CD8-positive, alpha-beta memory T cell (primary cell): ENCODE measurements around the gene PDHX. TPM values are rescaled to one million over a fixed set of nuclear protein-coding genes. Genes with fewer than 3 reads are reported as not detected.

Source experiments
- CTCF ChIA-PET: fragments of 350-600 bp; sonication (Branson Sonifier 250); formaldehyde crosslinking; loops from one replicate; lab custom pipeline; 2021; ENCODE audit warnings: antibody characterized with exemption; lab: Charles Lee
- POLR2A ChIA-PET: fragments of 350-600 bp; sonication (Branson Sonifier 250); formaldehyde crosslinking; loops from one replicate; lab custom pipeline; 2021; ENCODE audit warnings: antibody characterized with exemption; lab: Charles Lee
- DNase-seq, 5 donors: peaks; one replicate each; pipeline versions ENCODE4 v3.0.0 to v3.0.0-alpha.2; 2020 to 2022; ENCODE audit warnings: mixed read lengths in 1 of 5
- H3K27ac ChIP-seq: one replicate; pipeline ENCODE4 v1.7.0; 2013; ENCODE audit warnings: low read depth, mild to moderate bottlenecking, low read length, moderate library complexity
- H3K27me3 ChIP-seq: 2 replicates; pipeline ENCODE4 v1.7.0; 2013; ENCODE audit warnings: low read length, mild to moderate bottlenecking; ENCODE audit not compliant: insufficient read depth, poor library complexity, severe bottlenecking
- H3K36me3 ChIP-seq: 2 replicates; pipeline ENCODE4 v1.7.0; 2013; ENCODE audit warnings: mild to moderate bottlenecking, low read length, moderate library complexity; ENCODE audit not compliant: insufficient read depth
- H3K4me1 ChIP-seq: 2 replicates; pipeline ENCODE4 v1.7.0; 2013; ENCODE audit warnings: mild to moderate bottlenecking, low read length, moderate library complexity; ENCODE audit not compliant: insufficient read depth
- H3K4me3 ChIP-seq: 2 replicates; pipeline ENCODE4 v1.7.0; 2013; ENCODE audit warnings: mild to moderate bottlenecking, low read length
- H3K9me3 ChIP-seq: 2 replicates; pipeline ENCODE4 v1.7.0; 2013; ENCODE audit warnings: mild to moderate bottlenecking, low read length
- H3K27ac Mint-ChIP-seq, 8 donors: one replicate each; pipeline ENCODE4 v1.8.0; 2020 to 2021; ENCODE audit warnings: mixed read lengths in 8 of 8, mild to moderate bottlenecking in 6 of 8, inconsistent platforms in 3 of 8, moderate library complexity in 3 of 8
- H3K27me3 Mint-ChIP-seq, 2 donors: one replicate each; pipeline ENCODE4 v1.8.0; 2020 to 2021; ENCODE audit warnings: mixed read lengths in 2 of 2, mild to moderate bottlenecking in 1 of 2, moderate library complexity in 1 of 2
- H3K36me3 Mint-ChIP-seq, 3 donors: one replicate each; pipeline ENCODE4 v1.8.0; 2020 to 2021; ENCODE audit warnings: mixed read lengths in 3 of 3, inconsistent platforms in 1 of 3, mild to moderate bottlenecking in 1 of 3
- H3K4me1 Mint-ChIP-seq, 3 donors: one replicate each; pipeline ENCODE4 v1.8.0; 2020 to 2021; ENCODE audit warnings: mixed read lengths in 3 of 3, inconsistent platforms in 1 of 3, mild to moderate bottlenecking in 1 of 3
- H3K4me3 Mint-ChIP-seq, 7 donors: one replicate each; pipeline ENCODE4 v1.8.0; 2020 to 2021; ENCODE audit warnings: mixed read lengths in 7 of 7, mild to moderate bottlenecking in 6 of 7, moderate library complexity in 4 of 7, inconsistent platforms in 2 of 7
- H3K9me3 Mint-ChIP-seq, 5 donors: one replicate each; pipeline ENCODE4 v1.8.0; 2020 to 2022; ENCODE audit warnings: mixed read lengths in 5 of 5, mild to moderate bottlenecking in 3 of 5, moderate library complexity in 2 of 5, inconsistent platforms in 1 of 5
- polyA plus RNA-seq: library from polyadenylated mRNA; unstranded; fragments of 300-500 nt; fragmentation: Illumina TruSeq; gene quantifications from one replicate; pipeline ENCODE4 v1.2.3, GENCODE V29; 2021
- total RNA-seq, 2 experiments: library from RNA; stranded (reverse); gene quantifications; one replicate each; pipeline ENCODE4 v1.2.3, GENCODE V29; 2021

PDHX gene
- total and polyA plus RNA-seq, 3 experiments from 2014 or later: 16.3 to 41.4 (median 37.8) TPM

DNA sequence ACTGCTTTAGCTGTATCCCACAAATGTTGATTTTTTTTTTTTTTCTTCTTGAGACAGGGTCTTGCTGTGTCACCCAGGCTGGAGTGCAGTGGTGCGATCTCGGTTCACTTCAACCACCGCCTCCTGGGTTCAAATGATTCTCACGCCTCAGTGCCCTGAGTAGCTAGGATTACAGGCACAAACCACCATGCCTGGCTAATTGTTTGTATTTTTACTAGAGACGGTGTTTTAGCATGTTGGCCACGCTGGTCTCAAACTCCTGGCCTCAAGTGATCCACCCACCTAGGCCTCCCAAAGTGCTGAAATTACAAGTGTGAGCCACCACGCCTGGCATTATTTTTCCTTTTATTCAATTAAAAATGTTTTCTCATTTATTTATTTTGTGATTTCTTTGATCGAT lies 55.9 kb downstream of the PDHX start:
- no peak overlapping the region for H3K27ac ChIP-seq
- Mint-ChIP-seq H3K27me3 (no peaks in the 10 kb centered on the region), H3K27ac (no peak overlapping the region), H3K4me3 (no peak overlapping the region), H3K4me1 (peaks cover 3 to 6% (median 5%) of the 10 kb centered on the region in 3 donors), H3K36me3 (peaks cover 28 to 78% (median 33%) of the 10 kb centered on the region in 3 donors), H3K9me3 (no peaks in the 10 kb centered on the region)
- POLR2A ChIA-PET: no interaction called here
- no peaks in the 10 kb centered on the region for H3K4me1 ChIP-seq
- CTCF ChIA-PET: interaction anchor here (0.6 kb wide), 1 partner anchor 227 kb away, joined by 3 read pairs; no protein-coding TSS in a partner anchor
- H3K9me3 ChIP-seq: no peaks in the 10 kb centered on the region
- no peak for DNase-seq
- H3K4me3 ChIP-seq: no peak overlapping the region
- no peaks in the 10 kb centered on the region for H3K27me3 ChIP-seq
- peaks cover 4% of the 10 kb centered on the region for H3K36me3 ChIP-seq

DNA sequence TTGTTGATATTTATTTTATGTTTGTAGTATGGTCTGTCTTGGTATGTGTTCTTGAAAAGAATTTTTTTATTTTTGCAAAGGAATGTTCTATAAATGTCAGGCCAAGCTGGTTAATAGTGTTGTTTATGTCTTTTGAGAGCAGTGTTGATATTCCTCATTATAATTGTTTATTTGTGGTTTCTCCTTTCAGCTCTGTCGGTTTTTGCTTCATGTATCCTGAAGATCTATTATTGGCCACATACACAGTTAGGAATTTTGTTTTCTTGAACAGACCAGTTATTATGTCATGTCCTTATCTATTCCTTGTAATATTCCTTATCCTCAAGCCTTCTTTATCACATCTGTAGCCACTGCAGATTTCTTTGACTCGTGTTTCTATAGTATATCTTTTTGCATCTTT lies 56.5 kb downstream of the PDHX start:
- no peaks in the 10 kb centered on the region for H3K27me3 ChIP-seq
- H3K9me3 ChIP-seq: no peaks in the 10 kb centered on the region
- H3K4me1 ChIP-seq: no peaks in the 10 kb centered on the region
- H3K27ac Mint-ChIP-seq: no peak overlapping the region
- H3K9me3 Mint-ChIP-seq: no peaks in the 10 kb centered on the region
- H3K27ac ChIP-seq: no peak overlapping the region
- no peak overlapping the region for H3K4me3 ChIP-seq
- peaks cover 4% of the 10 kb centered on the region for H3K36me3 ChIP-seq
- DNase-seq: no peak
- ChIA-PET POLR2A (no interaction called here), CTCF (no interaction called here)
- no peak overlapping the region for H3K4me3 Mint-ChIP-seq
- H3K36me3 Mint-ChIP-seq: peaks cover 28 to 79% (median 33%) of the 10 kb centered on the region in 3 donors
- no peaks in the 10 kb centered on the region for H3K27me3 Mint-ChIP-seq
- H3K4me1 Mint-ChIP-seq: peaks cover 3 to 6% (median 5%) of the 10 kb centered on the region in 3 donors

DNA sequence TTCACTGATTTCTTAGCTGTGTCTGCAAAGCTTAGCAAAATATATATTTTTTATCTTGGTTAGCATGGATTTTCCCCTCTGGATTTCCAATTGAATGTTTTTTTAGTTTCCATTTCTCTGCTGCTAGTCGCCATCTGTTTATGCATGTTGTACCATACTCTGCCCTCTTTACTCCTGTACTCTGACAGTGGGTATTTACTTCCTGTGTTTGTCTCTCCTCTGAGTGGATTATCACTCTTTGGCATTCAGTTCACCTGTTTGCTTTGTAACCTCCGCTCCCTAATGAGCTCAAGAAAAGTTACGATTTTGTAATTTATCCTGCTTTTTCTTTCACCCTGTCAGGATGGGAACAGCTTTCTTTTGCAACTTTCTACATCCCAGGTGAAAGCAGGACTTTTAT lies 59.1 kb downstream of the PDHX start:
- Histone ChIP-seq H3K4me1 (no peaks in the 10 kb centered on the region), H3K27ac (no peak overlapping the region), H3K27me3 (no peaks in the 10 kb centered on the region), H3K36me3 (peaks cover 4% of the 10 kb centered on the region), H3K4me3 (no peak overlapping the region), H3K9me3 (no peaks in the 10 kb centered on the region)
- Mint-ChIP-seq H3K27me3 (no peaks in the 10 kb centered on the region), H3K36me3 (peaks cover 32 to 72% (median 36%) of the 10 kb centered on the region in 3 donors), H3K9me3 (no peaks in the 10 kb centered on the region), H3K4me3 (no peak overlapping the region), H3K4me1 (peaks cover 2 to 7% (median 3%) of the 10 kb centered on the region in 3 donors), H3K27ac (peak overlapping the region in 2 of 8 donors; percentile 29 to 55)
- DNase-seq: no peak
- POLR2A ChIA-PET: interaction anchor here (0.6 to 1.0 kb wide), 2 partner anchors 9 to 12 kb away, joined by 3 read pairs; no protein-coding TSS in a partner anchor
- CTCF ChIA-PET: interaction anchor here (0.9 kb wide), 1 partner anchor 330 kb away, joined by 3 read pairs; no protein-coding TSS in a partner anchor

DNA sequence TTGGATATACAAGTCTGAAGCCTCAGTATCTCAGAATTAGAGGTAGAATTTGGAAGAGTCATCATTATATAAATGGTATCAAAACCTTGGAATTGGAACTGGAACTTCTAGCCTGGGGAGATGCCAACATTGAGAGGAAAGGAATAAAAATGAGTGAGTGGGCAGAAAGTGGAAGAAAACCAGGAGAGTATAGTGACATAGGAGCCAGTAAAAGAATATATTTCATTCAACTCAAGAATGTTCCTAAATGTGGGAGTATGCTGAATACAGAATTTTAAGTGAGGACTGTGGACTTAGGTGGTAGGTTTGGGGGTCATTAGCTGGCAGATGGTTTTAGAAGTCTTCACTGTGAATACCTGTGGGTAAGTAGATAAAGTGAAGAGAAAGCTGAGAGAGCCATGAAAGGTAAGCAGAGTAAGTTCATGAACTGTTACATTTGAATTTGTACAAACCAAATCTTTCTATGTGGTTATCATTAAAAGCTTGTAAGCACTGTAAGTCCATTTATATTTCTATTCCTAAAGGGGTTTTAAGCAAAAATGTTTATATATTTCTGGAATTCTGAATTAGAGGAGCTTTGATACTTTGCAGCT lies 60.2 kb downstream of the PDHX start:
- Mint-ChIP-seq H3K4me3 (no peak overlapping the region), H3K27ac (peak overlapping the region in 4 of 8 donors; percentile 3 to 69 (median 42)), H3K9me3 (no peaks in the 10 kb centered on the region), H3K27me3 (no peaks in the 10 kb centered on the region), H3K36me3 (peaks cover 32 to 69% (median 36%) of the 10 kb centered on the region in 3 donors), H3K4me1 (peaks cover 2 to 10% (median 3%) of the 10 kb centered on the region in 3 donors)
- no peak for DNase-seq
- Histone ChIP-seq H3K9me3 (no peaks in the 10 kb centered on the region), H3K27me3 (no peaks in the 10 kb centered on the region), H3K27ac (no peak overlapping the region), H3K4me1 (no peaks in the 10 kb centered on the region), H3K36me3 (peaks cover 4% of the 10 kb centered on the region), H3K4me3 (no peak overlapping the region)
- CTCF ChIA-PET: no interaction called here
- POLR2A ChIA-PET: no interaction called here

DNA sequence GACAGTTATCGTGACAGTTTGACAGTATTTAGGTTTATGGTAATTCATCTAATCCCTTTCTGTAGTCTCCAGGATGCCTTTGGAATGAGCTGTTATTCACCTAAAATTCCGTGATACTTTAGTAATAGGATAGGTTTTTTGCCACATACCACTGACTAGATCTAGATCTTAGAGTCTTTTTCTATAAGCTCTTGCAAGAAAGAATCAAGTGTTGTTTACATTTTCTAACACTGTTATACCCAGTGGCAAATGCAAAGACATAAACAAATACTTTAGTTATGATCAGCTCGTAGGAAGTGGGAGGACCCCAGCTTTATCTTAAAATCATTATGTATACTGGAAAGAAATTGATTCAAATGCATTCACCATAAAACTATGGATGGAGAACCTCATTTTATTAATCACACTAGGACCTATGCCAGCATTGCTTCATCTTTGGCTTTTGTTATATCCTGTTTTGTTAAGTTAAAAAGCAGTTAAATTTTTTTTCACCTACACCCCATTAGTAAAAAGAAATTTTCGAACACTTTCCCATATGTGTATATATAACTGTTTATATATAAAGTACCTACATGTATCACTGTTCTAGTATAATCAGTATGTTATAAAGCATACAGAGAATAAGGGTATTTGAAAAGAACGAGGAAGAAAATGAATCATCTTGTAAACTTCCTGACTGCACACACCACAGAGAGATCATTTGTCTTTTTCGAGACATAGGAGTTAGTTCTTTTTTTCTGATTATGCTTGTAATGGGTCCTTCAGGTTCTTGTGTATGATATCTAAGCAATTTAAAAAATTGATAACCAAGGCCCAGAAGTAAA lies 60.9 kb downstream of the PDHX start:
- CTCF ChIA-PET: no interaction called here
- Mint-ChIP-seq H3K4me3 (no peak overlapping the region), H3K27me3 (no peaks in the 10 kb centered on the region), H3K27ac (peak overlapping the region in 1 of 8 donors; percentile 9), H3K36me3 (peaks cover 34 to 69% (median 37%) of the 10 kb centered on the region in 3 donors), H3K9me3 (no peaks in the 10 kb centered on the region), H3K4me1 (peaks cover 2 to 10% (median 3%) of the 10 kb centered on the region in 3 donors)
- H3K4me3 ChIP-seq: no peak overlapping the region
- H3K36me3 ChIP-seq: peaks cover 4% of the 10 kb centered on the region
- no peak for DNase-seq
- H3K27ac ChIP-seq: no peak overlapping the region
- H3K4me1 ChIP-seq: no peaks in the 10 kb centered on the region
- H3K9me3 ChIP-seq: no peaks in the 10 kb centered on the region
- no peaks in the 10 kb centered on the region for H3K27me3 ChIP-seq
- POLR2A ChIA-PET: interaction anchor here (0.6 kb wide), 1 partner anchor 25 kb away, joined by 6 read pairs; no protein-coding TSS in a partner anchor

DNA sequence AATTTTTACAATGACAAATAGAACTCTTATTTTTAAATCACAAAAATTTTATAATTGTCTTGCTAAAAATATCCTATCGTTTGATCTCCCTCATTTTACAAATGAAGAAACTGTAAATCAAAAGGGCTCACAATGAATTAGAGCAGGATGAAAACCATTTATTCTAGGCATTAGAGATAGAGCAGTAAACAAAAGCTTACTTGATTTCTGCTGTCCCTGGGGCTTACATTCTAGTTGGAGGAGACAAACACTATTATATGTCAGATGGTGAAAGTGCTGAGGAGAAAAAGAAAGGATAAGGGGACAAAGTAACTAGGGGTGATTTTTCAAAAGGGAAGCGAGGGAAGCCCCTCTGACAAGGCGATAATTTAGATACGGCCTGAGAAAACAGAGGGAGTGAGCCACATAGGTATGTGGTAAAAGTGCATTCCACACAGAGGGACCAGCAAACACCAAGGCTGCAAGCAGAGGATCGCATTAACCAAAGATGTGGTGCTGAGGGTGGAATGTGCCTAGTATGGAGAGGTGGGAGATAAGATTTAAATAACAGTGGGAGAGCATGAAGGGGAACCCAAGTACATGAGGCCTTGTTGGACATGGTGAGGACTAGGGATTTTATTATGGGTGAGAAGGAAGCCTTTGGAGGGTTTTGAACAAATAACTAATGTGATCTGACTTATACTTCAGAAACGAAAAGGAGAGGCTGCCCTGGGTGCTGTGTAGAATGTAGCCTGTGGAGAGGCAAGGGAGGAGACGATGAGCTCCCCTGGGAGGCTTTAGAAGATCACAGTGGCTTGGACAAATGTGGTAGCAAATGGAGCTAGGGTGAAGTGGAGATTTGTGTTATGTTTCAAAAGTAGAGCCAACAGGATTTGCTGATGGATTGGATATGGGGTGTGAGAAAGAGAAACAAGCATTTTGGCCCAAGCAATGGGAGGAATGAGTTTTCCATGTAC lies 62.1 kb downstream of the PDHX start:
- no peaks in the 10 kb centered on the region for H3K9me3 Mint-ChIP-seq
- H3K4me1 Mint-ChIP-seq: peaks cover 2 to 10% (median 3%) of the 10 kb centered on the region in 3 donors
- peak overlapping the region in 2 of 8 donors; percentile 8 to 58 for H3K27ac Mint-ChIP-seq

DNA sequence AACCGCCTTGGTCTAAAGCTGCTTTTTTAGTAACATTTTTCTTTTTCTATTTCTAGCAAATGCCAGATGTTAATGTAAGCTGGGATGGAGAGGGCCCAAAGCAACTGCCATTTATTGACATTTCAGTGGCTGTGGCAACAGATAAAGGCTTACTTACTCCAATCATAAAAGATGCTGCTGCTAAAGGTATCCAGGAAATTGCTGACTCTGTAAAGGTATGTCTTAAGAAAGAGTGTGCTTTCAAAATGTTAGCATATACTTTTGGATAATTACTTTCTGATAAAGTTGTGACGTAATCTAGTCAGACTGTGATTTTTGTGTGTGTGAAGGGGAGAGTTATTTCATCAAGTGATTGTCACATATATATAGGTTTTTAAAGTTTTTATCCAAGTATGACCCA lies 68.1 kb downstream of the PDHX start:
- H3K4me3 ChIP-seq: no peak overlapping the region
- no peaks in the 10 kb centered on the region for H3K36me3 ChIP-seq
- Mint-ChIP-seq H3K27ac (no peak overlapping the region), H3K27me3 (no peaks in the 10 kb centered on the region), H3K9me3 (no peaks in the 10 kb centered on the region), H3K36me3 (peaks cover 17 to 58% (median 18%) of the 10 kb centered on the region in 3 donors), H3K4me1 (peaks cover 4 to 15% (median 6%) of the 10 kb centered on the region in 3 donors), H3K4me3 (no peak overlapping the region)
- no peak for DNase-seq
- CTCF ChIA-PET: interaction anchor here (1.5 kb wide), 1 partner anchor 235 kb away, joined by 3 read pairs; no protein-coding TSS in a partner anchor
- H3K9me3 ChIP-seq: no peaks in the 10 kb centered on the region
- POLR2A ChIA-PET: interaction anchor here (0.7 kb wide), 1 partner anchor 9 kb away, joined by 3 read pairs; no protein-coding TSS in a partner anchor
- no peaks in the 10 kb centered on the region for H3K4me1 ChIP-seq
- no peaks in the 10 kb centered on the region for H3K27me3 ChIP-seq
- H3K27ac ChIP-seq: no peak overlapping the region

More for the DNA sequence above, 62.1 kb downstream of the PDHX start:
- ChIA-PET CTCF (no interaction called here), POLR2A (interaction anchor here (0.6 kb wide), 1 partner anchor 24 kb away, joined by 6 read pairs; no protein-coding TSS in a partner anchor)
- DNase-seq: no peak
- Mint-ChIP-seq H3K4me3 (no peak overlapping the region), H3K36me3 (peaks cover 33 to 66% (median 34%) of the 10 kb centered on the region in 3 donors), H3K27me3 (no peaks in the 10 kb centered on the region)
- Histone ChIP-seq H3K36me3 (peaks cover 4% of the 10 kb centered on the region), H3K27ac (no peak overlapping the region), H3K4me1 (no peaks in the 10 kb centered on the region), H3K27me3 (no peaks in the 10 kb centered on the region), H3K9me3 (no peaks in the 10 kb centered on the region), H3K4me3 (no peak overlapping the region)
